ENCODE measurements around the gene IL17C.

GRCh38 chr16:88631384-88631783 is 7.0 kb upstream of the IL17C start:
- TF ChIP-seq CTCF (IDR thresholded peaks at IDR 0.05; ENCODE audit: low read depth, low read length) (no peak), EZH2phosphoT487 (IDR thresholded peaks at IDR 0.05; ENCODE audit: low read depth) (no peak)
